Activated CD8-positive, alpha-beta memory T cell treated with anti-CD3 and anti-CD28 coated beads for 36 hours (primary cell): ENCODE data around the gene CCRL2. TPM values are rescaled to one million over a fixed set of nuclear protein-coding genes. Genes with fewer than 3 reads are reported as not detected.
"Not testable (repeated sequence)": the region's sequence is repeated elsewhere in the genome, so short reads cannot be mapped to it uniquely, and the experiment has no call there.

Experiments used
- CTCF ChIA-PET: fragments of 350-600 bp; sonication (Branson Sonifier 250); formaldehyde crosslinking; loops from one replicate; lab custom pipeline; 2021; ENCODE audit warnings: antibody characterized with exemption; lab: Charles Lee
- POLR2A ChIA-PET: fragments of 350-600 bp; sonication (Branson Sonifier 250); formaldehyde crosslinking; loops from one replicate; lab custom pipeline; 2021; ENCODE audit warnings: antibody characterized with exemption; lab: Charles Lee
- total RNA-seq, 2 experiments: library from RNA; stranded (reverse); gene quantifications; one replicate each; pipeline ENCODE4 v1.2.3, GENCODE V29; 2021

The CCRL2 gene
- total RNA-seq, 2 experiments from 2014 or later, result 3.0 to 3.6 TPM

DNA sequence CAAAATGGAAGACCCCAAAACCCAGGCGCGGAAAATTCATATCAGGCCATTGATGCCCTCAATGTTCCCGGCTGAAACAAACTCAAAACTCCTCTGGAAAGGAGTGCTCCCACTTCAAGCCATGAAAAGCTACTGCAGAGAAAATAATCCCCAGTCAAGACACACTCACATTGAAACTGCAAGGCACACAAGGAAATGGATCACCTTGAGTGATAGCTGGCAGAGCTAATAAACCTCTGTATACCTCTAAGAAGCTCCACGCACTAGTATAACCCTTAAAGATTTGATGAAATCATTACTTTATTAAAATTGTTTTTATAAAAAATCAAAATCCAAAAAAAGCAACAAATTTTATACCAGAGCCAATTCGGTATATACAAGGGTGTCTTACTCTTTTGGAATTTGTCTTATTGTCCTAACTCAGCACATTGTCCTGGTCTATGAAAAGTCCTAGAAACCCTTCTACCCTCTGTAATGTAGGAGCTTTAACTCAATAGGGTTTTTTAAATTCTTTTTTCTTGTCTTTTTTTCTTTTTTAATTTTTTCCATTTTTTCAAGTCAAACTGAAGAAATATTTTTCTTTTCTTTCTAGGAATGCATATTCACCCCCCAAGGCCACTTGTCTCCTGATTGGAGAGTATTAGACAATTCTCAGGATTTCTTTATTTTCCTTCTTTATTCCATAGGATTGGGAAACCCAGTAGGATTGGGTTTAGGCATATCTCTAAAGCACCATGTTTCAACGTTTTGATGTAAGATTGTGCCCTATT lies 8.7 kb upstream of the CCRL2 start:
- CTCF ChIA-PET, result no interaction called here
- POLR2A ChIA-PET, result no interaction called here

DNA sequence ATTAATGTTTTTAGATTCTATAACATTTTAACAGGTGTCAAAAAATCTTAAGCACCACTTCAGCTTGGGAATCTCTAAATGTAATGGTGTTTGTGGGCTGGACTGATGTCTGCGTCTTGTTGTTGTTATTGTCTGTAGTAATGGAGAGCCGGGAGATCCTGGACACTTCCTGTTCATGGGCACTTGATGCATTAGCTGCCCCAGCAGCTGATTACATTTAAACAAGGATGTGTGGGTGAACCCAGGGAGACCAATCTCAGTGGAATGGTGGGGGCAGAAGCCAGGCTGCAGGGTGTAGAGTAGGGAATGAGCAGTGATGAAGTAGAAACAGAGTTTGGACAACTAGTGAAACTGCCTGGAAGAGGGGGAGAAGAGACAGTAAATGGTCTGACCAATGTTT lies 8.0 kb upstream of the CCRL2 start:
- ChIA-PET CTCF (no interaction called here), POLR2A (no interaction called here)

DNA sequence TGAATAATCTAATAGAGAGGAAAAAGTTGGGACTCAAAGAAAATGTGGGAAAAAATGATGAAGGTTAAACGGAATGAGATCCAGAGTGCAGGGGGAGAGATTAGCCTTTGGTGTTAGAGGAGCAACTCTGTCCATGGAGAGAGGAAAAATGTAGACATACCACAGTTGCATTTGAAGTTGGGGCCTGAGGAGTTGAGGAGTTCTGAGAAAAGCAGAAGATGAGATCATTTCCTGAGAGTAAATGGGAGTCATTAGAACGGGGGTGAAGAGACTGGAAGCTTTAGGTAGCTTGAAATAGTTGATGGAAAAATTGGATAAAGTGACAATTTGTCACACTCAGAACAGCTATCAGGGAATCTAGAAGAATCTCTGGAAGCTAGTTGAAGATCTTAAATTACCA lies 7.5 kb upstream of the CCRL2 start:
- ChIA-PET POLR2A (no interaction called here), CTCF (interaction anchor here (0.6 kb wide), 1 partner anchor 230 kb away, joined by 5 read pairs; no protein-coding TSS in a partner anchor)

DNA sequence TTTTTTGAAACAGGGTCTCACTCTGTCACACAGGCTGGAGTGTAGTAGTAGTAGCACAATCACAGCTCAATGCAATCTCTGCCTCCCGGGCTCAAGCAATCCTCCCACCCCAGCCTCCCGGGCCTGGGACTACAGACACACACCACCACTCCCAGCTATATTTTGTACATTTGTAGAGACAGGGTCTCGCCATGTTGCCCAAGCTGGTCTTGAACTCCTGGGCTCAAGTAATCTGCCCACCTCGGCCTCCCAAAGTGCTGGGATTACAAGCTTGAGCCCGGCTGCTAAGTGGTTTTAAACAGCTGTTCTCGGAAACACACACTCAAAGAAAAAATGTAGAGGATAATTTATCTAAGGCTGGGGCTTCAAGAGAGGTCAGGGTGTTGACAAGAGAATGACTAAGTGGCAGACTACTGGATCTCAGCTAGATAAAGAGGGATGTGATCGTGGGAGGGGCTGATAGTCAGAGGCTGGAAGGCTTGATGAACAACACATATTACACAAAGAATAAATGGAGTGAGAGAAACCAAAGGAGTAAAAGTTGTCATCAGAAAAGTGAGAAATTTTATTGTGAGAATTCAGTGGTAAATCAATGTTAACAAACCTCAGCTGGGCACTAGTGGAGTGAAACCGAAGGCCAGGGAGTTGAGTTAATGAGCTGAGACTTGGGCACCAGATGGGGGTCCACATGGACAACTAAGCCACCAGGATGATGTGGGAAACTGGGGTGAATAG lies 6.9 kb upstream of the CCRL2 start:
- POLR2A ChIA-PET, result no interaction called here
- CTCF ChIA-PET, result interaction anchor here (0.6 kb wide), 1 partner anchor 229 kb away, joined by 5 read pairs; no protein-coding TSS in a partner anchor

DNA sequence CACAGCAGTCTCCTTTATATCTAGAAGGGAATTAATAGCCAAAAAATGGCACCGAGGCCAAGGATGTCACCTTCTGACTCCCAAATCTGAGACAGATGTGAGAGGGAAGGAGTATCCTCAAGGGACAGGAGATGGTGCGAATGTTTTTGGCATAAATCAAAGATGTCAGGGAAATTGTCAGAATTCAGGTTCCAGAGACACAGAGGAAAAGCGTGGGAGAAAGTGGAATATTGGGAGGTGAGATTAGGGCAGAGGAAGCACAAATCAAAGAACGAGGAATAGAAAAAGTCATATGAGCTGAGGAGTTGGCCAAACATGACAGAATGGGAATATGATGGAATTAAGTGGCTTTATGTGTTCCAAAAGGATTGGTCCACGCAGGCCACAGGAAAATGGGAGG lies 6.2 kb upstream of the CCRL2 start:
- CTCF ChIA-PET, result no interaction called here
- POLR2A ChIA-PET, result no interaction called here

DNA sequence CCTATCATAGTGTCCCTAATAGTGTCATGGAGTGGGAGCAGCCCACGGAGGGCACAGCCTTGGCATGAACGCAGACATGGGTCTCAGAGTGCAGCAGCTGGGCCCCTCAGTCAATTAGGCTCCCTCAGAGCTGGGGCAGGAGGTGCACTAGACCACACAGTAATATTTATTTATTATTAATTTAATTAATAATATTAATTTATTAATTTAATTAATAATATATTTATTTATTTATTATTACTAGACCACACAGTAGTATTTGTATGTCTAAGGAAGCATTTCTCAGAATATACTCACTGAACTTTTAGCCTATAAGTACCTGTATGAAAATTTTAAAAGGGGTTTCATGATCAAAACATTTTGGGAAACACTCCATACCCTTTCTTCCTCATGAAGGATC lies 5.5 kb upstream of the CCRL2 start:
- ChIA-PET POLR2A (no interaction called here), CTCF (no interaction called here)

DNA sequence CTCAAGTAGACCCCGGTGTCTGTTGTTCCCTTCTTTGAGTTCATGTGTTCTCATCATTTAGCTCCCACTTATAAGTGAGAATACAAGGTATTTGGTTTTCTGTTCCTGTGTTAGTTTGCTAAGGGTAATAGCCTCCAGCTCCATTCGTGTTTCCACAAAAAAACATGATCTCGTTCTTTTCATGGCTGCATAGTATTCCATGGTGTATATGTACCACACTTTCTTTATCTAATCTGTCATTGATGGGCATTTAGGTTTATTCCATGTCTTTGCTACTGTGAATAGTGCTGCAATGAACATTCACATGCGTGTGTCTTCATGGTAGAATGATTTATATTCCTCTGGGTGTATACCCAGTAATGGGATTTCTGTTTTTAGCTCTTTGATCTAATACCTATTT lies 4.2 kb upstream of the CCRL2 start:
- POLR2A ChIA-PET, CTCF ChIA-PET: not testable (repeated sequence)

DNA sequence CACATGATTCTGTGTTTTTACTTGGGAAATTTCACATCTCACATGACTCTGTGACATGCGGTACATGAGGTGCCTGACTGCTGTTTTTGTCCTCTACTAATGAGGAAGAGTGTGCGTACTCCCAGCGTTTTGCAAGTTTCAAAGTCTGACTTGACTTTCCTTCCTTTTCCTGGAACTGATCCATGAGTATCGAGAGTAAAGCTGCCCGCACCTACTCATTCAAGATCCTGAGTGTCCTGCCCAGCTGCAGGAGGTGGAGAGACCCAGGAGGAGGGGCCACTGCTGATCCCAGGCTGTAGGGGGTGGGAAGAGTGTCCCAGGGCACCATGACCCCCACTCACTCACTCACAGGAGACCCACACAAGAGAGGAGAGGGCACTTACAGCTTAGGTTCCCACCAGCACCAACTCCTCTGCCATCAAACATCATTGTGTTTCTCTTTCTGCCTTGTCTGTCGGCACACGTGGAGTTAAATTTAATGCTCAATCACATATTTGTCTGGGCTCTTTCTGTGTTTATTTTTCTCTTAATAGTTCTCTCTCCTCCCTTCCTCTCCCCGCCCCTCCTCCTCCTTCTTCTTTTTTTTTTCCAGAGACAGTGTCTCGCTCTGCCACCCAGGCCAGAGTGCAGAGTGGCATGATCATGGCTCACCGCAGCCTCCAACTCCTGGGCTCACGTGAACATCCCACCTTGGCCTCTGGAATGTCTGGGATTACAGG lies 1.6 kb upstream of the CCRL2 start:
- CTCF ChIA-PET, result interaction anchor here (1.1 kb wide), 1 partner anchor 27 kb away, joined by 3 read pairs; no protein-coding TSS in a partner anchor
- POLR2A ChIA-PET, result no interaction called here

DNA sequence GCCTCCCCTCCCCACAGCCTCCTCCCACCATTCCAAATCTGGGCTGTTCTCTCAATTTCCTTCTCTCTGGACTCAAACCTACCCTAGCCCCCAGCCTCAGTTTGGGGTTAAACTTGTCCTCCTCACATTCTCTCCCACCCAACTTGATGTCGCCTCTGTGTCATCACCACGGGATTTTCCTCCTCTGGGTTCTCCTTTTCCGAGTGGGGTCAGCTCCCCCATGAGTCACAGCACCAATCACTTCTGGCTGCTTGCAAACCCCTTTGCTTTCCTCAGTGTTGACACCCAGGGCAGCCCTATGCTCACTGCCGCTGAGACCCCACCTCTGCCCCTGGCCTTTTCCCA lies 644 bp upstream of the CCRL2 start:
- POLR2A ChIA-PET, result no interaction called here

DNA sequence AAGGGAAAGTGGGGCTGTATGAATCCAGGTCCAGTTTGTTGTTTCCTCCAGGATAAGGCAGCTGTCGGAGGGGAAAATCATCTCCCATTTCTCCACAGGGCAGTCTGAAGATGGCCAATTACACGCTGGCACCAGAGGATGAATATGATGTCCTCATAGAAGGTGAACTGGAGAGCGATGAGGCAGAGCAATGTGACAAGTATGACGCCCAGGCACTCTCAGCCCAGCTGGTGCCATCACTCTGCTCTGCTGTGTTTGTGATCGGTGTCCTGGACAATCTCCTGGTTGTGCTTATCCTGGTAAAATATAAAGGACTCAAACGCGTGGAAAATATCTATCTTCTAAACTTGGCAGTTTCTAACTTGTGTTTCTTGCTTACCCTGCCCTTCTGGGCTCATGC lies 911 bp downstream of the CCRL2 start:
- POLR2A ChIA-PET, result no interaction called here
- CTCF ChIA-PET, result interaction anchor here (1.5 to 1.8 kb wide), 4 partner anchors 30 to 222 kb away, joined by 4 to 6 read pairs (median 5); no protein-coding TSS in a partner anchor

More for the DNA sequence above, 644 bp upstream of the CCRL2 start:
- CTCF ChIA-PET, result interaction anchor here (1.5 to 1.8 kb wide), 3 partner anchors 29 to 223 kb away, joined by 4 to 6 read pairs (median 5); no protein-coding TSS in a partner anchor

DNA sequence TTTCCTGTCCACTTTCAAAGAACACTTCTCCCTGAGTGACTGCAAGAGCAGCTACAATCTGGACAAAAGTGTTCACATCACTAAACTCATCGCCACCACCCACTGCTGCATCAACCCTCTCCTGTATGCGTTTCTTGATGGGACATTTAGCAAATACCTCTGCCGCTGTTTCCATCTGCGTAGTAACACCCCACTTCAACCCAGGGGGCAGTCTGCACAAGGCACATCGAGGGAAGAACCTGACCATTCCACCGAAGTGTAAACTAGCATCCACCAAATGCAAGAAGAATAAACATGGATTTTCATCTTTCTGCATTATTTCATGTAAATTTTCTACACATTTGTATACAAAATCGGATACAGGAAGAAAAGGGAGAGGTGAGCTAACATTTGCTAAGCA lies 1.8 kb downstream of the CCRL2 start:
- ChIA-PET POLR2A (no interaction called here), CTCF (interaction anchor here (1.8 kb wide), 1 partner anchor 80 kb away, joined by 5 read pairs; no protein-coding TSS in a partner anchor)

DNA sequence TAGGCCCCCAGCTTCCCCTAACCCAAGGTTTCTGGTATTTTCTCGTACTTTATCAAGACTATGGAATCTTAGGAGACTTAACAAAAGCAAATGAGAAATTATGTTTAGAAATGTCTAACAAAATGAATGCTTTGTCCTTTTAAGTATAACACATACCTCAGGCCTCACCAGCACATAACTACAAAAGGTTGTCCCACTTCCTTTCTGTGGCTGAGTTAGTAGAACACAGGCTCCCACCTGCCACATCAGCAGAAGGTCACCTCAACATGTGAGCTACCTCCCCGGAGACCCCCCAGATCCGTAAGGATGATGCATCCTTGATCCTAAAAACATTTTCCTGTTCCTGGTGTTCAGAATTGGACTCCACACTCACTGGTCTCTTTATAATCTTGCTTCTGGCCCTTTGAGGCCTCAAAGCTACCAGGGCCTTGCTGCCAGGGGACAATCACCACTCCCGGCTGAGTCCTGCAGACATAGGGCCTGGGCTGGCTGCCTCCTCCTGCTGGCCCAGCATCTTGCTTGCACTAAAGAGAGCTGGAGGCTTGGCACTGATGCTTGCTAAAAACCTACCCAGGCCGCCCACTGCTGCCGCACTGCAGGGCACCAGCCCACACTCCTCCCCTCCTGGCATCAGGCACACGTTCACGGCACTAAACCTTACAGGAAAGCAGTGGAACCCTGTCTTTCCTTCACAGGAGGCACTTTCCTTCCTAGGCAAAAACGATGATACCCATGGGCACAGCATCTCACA lies 2.9 kb downstream of the CCRL2 start:
- ChIA-PET CTCF (interaction anchor here (1.8 kb wide), 1 partner anchor 79 kb away, joined by 5 read pairs; no protein-coding TSS in a partner anchor), POLR2A (no interaction called here)

DNA sequence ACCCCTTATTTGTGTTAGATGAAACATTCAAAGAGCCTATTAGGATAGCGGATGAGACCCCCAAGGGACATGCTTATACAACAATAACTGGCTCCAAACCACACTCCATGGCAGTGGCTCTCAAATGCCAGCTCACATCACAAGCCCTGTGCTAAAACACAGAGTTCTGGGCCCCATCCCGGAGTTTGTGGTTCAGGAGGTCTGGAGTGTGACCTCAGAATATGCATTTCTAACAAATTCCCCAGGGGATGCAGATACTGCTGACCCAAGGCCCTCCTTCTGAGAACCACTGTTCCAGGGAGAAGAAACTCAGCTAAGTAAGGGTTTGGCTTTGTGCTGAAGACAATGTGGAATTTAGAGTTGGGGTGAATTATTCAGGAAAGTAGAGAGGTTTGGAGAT lies 3.6 kb downstream of the CCRL2 start:
- ChIA-PET POLR2A (no interaction called here), CTCF (no interaction called here)

DNA sequence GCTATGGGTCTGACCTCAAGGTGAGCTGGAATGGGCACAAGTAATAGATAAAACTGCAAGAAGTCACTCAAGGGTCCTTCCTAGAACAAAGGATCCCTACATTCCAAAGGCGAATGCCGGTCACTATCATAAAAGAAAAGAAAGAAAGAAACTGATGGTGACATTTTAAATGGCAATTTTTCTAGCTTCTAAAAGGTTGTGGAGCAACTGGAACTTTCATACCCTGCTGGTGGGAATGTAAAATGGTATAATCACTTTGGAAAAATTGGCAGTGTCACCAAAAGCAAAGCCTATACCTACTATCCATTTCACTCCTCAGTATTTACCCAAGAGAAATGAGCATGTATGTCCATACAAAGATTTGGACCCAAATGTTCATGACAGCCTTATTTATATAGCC lies 4.2 kb downstream of the CCRL2 start:
- ChIA-PET POLR2A (no interaction called here), CTCF (no interaction called here)

DNA sequence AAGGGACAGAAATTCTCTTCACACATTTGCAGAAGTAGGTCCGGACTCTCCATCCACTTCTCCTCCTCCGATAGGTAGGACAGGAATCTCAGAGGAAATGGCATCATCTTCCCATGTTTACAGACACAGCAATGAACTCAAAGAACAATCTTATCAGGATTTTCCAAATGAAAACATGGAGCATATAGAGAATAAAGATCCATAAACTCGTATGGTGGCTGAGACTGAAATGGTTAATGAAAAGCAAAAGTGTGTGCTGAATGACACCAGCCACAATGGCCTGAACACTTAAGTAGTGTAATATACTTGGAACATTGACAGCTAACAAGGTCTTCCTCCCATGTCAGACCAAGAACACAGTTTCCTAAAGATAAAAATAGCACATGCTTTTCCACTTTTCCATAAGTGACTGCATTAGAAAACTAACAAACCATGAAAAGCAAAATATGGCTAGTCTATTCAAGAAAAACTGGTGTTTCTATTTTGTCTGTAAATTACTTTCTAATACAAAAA lies 5.8 kb downstream of the CCRL2 start:
- POLR2A ChIA-PET, result no interaction called here

DNA sequence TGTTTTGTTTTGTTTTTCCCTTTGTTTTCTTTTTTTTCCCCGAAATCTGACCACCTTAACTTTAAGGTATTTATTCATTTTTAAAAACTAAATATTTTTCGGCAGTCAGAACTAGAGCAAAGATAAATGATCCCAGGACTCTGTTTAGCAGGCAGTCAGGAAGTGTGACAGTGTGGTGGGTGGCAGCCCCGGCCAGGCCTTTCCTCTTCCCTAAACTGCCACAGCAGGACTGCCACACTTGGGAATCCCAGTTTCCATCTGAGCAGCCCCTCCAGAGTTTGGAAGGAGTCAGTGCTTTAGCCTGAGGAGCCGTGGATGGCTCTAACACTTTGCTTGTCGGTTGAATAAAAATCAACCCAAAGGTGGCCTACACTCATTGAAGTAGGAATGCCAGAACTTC lies 6.9 kb downstream of the CCRL2 start:
- ChIA-PET POLR2A (no interaction called here), CTCF (no interaction called here)

More for the DNA sequence above, 5.8 kb downstream of the CCRL2 start:
- CTCF ChIA-PET, result no interaction called here

DNA sequence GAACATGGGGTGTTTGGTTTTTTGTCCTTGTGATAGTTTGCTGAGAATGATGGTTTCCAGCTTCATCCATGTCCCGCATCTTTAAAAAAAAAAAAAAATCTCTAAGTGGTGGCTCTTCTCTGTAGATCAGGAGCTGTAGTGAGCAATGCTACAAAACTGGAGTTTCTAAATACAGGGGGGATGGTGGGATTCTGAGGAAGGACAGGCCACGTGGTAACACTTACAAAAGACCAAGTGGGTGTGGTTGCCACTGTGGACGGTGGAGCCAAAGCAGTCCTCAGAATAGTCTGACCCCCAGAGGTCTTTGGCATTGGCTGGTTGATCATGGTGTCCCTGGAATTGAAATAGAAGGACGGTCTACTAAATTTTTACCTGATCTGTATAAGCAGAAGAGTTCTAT lies 7.7 kb downstream of the CCRL2 start:
- ChIA-PET CTCF (no interaction called here), POLR2A (interaction anchor here (0.6 kb wide), 1 partner anchor 174 kb away, joined by 3 read pairs; no protein-coding TSS in a partner anchor)

DNA sequence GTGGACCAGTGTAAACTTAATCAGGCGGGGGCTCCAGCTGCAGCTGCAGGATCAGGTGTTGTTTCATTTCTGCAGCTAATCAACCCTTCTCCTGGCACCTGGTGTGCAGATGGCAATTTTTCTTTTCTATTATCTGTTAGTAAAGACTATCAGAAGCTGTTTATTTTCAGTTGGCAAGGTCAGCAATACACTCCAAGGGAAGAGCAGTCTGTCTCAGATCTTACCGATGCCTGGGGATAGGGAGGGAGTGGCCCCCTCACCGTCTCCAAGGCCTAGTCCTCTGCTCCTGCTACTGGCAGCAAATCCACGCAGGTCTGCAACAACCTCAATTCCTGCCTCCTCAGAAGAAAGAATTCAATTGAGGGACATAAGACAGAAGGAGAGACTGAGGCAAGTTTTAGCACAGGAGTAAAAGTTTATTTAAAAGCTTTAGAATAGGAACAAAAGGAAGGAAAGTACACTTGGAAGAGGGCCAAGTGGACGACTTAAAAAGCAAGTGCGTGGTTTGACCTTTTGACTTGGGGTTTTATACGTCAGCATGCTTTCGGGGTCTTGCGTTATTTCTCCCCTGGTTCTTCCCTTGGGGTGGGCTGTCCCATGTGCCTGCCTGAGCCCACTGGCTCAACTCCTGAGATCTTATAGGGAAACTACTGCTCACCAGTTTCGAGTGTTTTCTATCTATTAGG lies 9.2 kb downstream of the CCRL2 start:
- ChIA-PET CTCF (interaction anchor here (1.5 kb wide), 1 partner anchor 326 kb away, joined by 4 read pairs; no protein-coding TSS in a partner anchor), POLR2A (no interaction called here)
